Measurements from ENCODE around the gene PGS1.

DNA sequence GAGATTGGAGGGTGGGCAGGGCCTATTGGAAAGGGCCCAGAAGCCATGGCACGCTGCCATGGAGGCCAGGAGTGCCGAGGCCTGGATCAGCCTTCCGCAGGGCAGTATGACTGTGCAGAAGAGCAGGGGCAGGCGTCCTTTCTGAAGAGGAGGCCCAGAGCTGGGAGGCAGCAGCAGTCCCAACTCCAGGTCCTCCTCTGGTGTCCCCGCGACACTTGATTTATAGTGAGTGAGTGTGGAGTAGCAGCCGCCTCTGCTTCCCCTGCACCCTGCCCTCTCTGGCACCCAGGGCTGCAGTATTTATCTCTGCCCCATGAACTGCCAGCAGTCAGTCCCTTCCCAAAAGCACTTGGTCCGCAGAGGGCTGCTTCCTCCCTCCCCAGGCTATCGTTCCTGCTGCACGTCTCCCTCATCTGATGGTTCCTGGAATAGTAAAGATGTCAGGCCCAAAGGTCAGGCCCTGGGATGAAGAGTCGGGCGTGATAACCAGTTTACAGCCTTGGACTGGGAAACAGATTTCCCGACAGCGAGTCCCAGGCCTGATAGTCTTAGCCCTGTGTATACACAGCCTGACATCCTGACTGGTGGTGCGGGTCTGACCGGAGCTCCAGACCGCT lies 32.9 kb downstream of the PGS1 start:
- TF ChIP-seq, protein P1, sequence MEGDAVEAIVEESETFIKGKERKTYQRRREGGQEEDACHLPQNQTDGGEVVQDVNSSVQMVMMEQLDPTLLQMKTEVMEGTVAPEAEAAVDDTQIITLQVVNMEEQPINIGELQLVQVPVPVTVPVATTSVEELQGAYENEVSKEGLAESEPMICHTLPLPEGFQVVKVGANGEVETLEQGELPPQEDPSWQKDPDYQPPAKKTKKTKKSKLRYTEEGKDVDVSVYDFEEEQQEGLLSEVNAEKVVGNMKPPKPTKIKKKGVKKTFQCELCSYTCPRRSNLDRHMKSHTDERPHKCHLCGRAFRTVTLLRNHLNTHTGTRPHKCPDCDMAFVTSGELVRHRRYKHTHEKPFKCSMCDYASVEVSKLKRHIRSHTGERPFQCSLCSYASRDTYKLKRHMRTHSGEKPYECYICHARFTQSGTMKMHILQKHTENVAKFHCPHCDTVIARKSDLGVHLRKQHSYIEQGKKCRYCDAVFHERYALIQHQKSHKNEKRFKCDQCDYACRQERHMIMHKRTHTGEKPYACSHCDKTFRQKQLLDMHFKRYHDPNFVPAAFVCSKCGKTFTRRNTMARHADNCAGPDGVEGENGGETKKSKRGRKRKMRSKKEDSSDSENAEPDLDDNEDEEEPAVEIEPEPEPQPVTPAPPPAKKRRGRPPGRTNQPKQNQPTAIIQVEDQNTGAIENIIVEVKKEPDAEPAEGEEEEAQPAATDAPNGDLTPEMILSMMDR (IDR thresholded peaks at IDR 0.05): no peak
- TF ChIP-seq POLR2A (IDR thresholded peaks at IDR 0.05) (no peak), POLR2AphosphoS5 (IDR thresholded peaks at IDR 0.05; ENCODE audit: insufficient read depth in 1 of 2, low read depth in 1 of 2) (peak in 1 of 2 donors; percentile 42)
